Measurements from ENCODE around the gene MAGI3.
A peak's percentile ranks its signal among the peaks of the same experiment; 100 is the strongest.

Gene MAGI3

GRCh38 chr1:113389953-113390834, at the start of gene MAGI3:
Gene MAGI3, plus strand, starts transcription at chr1:113390515. Its CDS starts 519 bp downstream, at chr1:113391034.
- DNase-seq (ENCODE audit: low spot score) (peak; percentile 98), FAIRE-seq (peak; percentile 91)

GRCh38 chr1:113353580-113353979, 36.7 kb upstream of the MAGI3 start:
- DNase-seq (ENCODE audit: low spot score) (peak; percentile 41), FAIRE-seq (peak; percentile 96)

GRCh38 chr1:113363935-113364334, 26.4 kb upstream of the MAGI3 start:
- no peak for FAIRE-seq

GRCh38 chr1:113369040-113369439, 21.3 kb upstream of the MAGI3 start:
- FAIRE-seq = no peak
- no peak for DNase-seq (ENCODE audit: low spot score)

More at GRCh38 chr1:113363935-113364334, 26.4 kb upstream of the MAGI3 start:
- DNase-seq (ENCODE audit: low spot score) = no peak

GRCh38 chr1:113369699-113370098, 20.6 kb upstream of the MAGI3 start:
- DNase-seq (ENCODE audit: low spot score) = no peak
- FAIRE-seq = no peak

- DNase-seq (ENCODE audit: low spot score) (no peak), FAIRE-seq (no peak)
These were observed 19.4 kb upstream of the MAGI3 start for GRCh38 chr1:113370868-113371267.

GRCh38 chr1:113372546-113372945, 17.8 kb upstream of the MAGI3 start:
- DNase-seq (ENCODE audit: low spot score) (no peak), FAIRE-seq (no peak)

- FAIRE-seq = no peak
- no peak for DNase-seq (ENCODE audit: low spot score)
These were observed 16.7 kb upstream of the MAGI3 start for GRCh38 chr1:113373644-113374043.

GRCh38 chr1:113375878-113376277, 14.4 kb upstream of the MAGI3 start:
- DNase-seq (ENCODE audit: low spot score) (peak; percentile 27), FAIRE-seq (no peak)

GRCh38 chr1:113380075-113380474, 10.2 kb upstream of the MAGI3 start:
- FAIRE-seq = no peak
- DNase-seq (ENCODE audit: low spot score) = no peak

- FAIRE-seq (no peak), DNase-seq (ENCODE audit: low spot score) (no peak)
These were observed 2.2 kb upstream of the MAGI3 start for GRCh38 chr1:113388017-113388620.

GRCh38 chr1:113388621-113389358, 1.5 kb upstream of the MAGI3 start:
- FAIRE-seq (no peak), DNase-seq (ENCODE audit: low spot score) (peak; percentile 39)

- DNase-seq (ENCODE audit: low spot score) = no peak
- no peak for FAIRE-seq
These were observed 859 bp upstream of the MAGI3 start for GRCh38 chr1:113389359-113389952.

- peak; percentile 51 for DNase-seq (ENCODE audit: low spot score)
- no peak for FAIRE-seq
These were observed 745 bp downstream of the MAGI3 start for GRCh38 chr1:113390871-113391648.

- FAIRE-seq (no peak), DNase-seq (ENCODE audit: low spot score) (peak; percentile 20)
These were observed 1.4 kb downstream of the MAGI3 start for GRCh38 chr1:113391649-113392271.

- FAIRE-seq = no peak
- no peak for DNase-seq (ENCODE audit: low spot score)
These were observed 2.3 kb downstream of the MAGI3 start for GRCh38 chr1:113392541-113393128.

- DNase-seq (ENCODE audit: low spot score) (no peak), FAIRE-seq (no peak)
These were observed 3.9 kb downstream of the MAGI3 start for GRCh38 chr1:113394043-113394862.

GRCh38 chr1:113394863-113395259, 4.5 kb downstream of the MAGI3 start:
- no peak for DNase-seq (ENCODE audit: low spot score)
- FAIRE-seq = no peak

- DNase-seq (ENCODE audit: low spot score) (no peak), FAIRE-seq (no peak)
These were observed 5.8 kb downstream of the MAGI3 start for GRCh38 chr1:113396102-113396501.

Data from urothelium cell line (cell line).